ENCODE results near the gene SOX30. TPM values are rescaled to one million over a fixed set of nuclear protein-coding genes. Genes with fewer than 3 reads are reported as not detected.

SOX30 gene
- total RNA-seq, 1 experiment from 2014 or later: 0.46 TPM

GRCh38 chr5:157603333-157604190 lies 48.7 kb downstream of the SOX30 start:
- Mint-ChIP-seq H3K9me3 (0 out of 2 replicates have a peak, but pooled peaks cover 3% of the 10 kb centered on the region), H3K4me1 (no peaks in the 10 kb centered on the region), H3K36me3 (no peaks in the 10 kb centered on the region), H3K27ac (no peak overlapping the region), H3K27me3 (ENCODE audit: low read depth) (no peaks in the 10 kb centered on the region), H3K4me3 (no peak overlapping the region)
- no peak for DNase-seq (ENCODE audit: low spot score)
- no peak for ATAC-seq
- POLR2A ChIA-PET: no interaction called here
- TF ChIP-seq IRF2 (CRISPR knock-in tag; IDR thresholded peaks at IDR 0.05; ENCODE audit: borderline replicate concordance, low read depth) (no peak), STAT6 (CRISPR knock-in tag; conservative IDR thresholded peaks at IDR 0.05; ENCODE audit: low read depth) (no peak), ERG (CRISPR knock-in tag; IDR thresholded peaks at IDR 0.05) (no peak), USF2 (CRISPR knock-in tag; IDR thresholded peaks at IDR 0.05) (no peak), FOXP1 (CRISPR knock-in tag; IDR thresholded peaks at IDR 0.05; ENCODE audit: borderline replicate concordance) (no peak), OVOL2 (CRISPR knock-in tag; IDR thresholded peaks at IDR 0.05; ENCODE audit: borderline replicate concordance) (no peak), E2F1 (CRISPR knock-in tag; IDR thresholded peaks at IDR 0.05) (no peak), SMAD4 (CRISPR knock-in tag; IDR thresholded peaks at IDR 0.05) (no peak), HMGXB4 (CRISPR knock-in tag; IDR thresholded peaks at IDR 0.05) (no peak), ATF1 (CRISPR knock-in tag; IDR thresholded peaks at IDR 0.05) (no peak), ATF2 (CRISPR knock-in tag; IDR thresholded peaks at IDR 0.05; ENCODE audit: borderline replicate concordance, low read depth) (no peak), TEAD4 (CRISPR knock-in tag; IDR thresholded peaks at IDR 0.05) (no peak), ZNF138 (CRISPR knock-in tag; conservative IDR thresholded peaks at IDR 0.05) (no peak), ZBTB43 (CRISPR knock-in tag; IDR thresholded peaks at IDR 0.05) (no peak), CTCF (IDR thresholded peaks at IDR 0.05) (no peak), USF1 (CRISPR knock-in tag; IDR thresholded peaks at IDR 0.05) (no peak), ELF4 (CRISPR knock-in tag; IDR thresholded peaks at IDR 0.05; ENCODE audit: low read depth) (no peak), ETV6 (CRISPR knock-in tag; IDR thresholded peaks at IDR 0.05) (no peak), SOX15 (CRISPR knock-in tag; IDR thresholded peaks at IDR 0.05) (no peak), ATF6 (CRISPR knock-in tag; IDR thresholded peaks at IDR 0.05) (no peak)
- CTCF ChIA-PET: no interaction called here

All from WTC11 (cell line).